ENCODE measurements around the gene CORIN.

Gene CORIN

DNA sequence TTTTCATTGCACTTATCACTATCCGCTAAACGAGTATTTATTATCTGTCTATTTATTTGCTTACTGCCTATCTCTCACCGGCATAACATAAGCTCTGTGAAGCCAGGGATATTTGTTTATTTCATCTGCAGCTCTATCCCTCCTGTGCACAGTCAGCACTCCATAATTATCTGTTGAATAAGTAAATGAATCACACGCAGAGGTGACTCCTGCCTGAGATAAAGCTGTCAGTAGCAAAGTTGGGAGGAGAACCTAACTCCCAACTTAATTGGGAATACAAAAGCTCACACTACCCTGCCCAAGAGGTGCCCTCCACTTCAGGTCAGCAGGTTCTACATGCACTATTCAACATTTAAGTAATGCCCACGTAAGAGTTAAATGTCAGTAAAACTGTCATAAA, 85.7 kb downstream of the CORIN start:
- H3K4me3 ChIP-seq (ENCODE audit: low read depth in 1 of 2, low read length in 1 of 2), result no peak overlapping the region
- H3K36me3 ChIP-seq, result no peaks in the 10 kb centered on the region
- no peak overlapping the region for H3K27ac ChIP-seq
- H3K27me3 ChIP-seq, result no peaks in the 10 kb centered on the region
- TF ChIP-seq, protein P1, sequence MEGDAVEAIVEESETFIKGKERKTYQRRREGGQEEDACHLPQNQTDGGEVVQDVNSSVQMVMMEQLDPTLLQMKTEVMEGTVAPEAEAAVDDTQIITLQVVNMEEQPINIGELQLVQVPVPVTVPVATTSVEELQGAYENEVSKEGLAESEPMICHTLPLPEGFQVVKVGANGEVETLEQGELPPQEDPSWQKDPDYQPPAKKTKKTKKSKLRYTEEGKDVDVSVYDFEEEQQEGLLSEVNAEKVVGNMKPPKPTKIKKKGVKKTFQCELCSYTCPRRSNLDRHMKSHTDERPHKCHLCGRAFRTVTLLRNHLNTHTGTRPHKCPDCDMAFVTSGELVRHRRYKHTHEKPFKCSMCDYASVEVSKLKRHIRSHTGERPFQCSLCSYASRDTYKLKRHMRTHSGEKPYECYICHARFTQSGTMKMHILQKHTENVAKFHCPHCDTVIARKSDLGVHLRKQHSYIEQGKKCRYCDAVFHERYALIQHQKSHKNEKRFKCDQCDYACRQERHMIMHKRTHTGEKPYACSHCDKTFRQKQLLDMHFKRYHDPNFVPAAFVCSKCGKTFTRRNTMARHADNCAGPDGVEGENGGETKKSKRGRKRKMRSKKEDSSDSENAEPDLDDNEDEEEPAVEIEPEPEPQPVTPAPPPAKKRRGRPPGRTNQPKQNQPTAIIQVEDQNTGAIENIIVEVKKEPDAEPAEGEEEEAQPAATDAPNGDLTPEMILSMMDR (IDR thresholded peaks at IDR 0.05), result no peak
- no peaks in the 10 kb centered on the region for H3K9me3 ChIP-seq
- no peaks in the 10 kb centered on the region for H3K4me1 ChIP-seq (ENCODE audit: control insufficient read depth in 1 of 2, insufficient read depth in 1 of 2, low read depth in 1 of 2, low read length in 1 of 2)

DNA sequence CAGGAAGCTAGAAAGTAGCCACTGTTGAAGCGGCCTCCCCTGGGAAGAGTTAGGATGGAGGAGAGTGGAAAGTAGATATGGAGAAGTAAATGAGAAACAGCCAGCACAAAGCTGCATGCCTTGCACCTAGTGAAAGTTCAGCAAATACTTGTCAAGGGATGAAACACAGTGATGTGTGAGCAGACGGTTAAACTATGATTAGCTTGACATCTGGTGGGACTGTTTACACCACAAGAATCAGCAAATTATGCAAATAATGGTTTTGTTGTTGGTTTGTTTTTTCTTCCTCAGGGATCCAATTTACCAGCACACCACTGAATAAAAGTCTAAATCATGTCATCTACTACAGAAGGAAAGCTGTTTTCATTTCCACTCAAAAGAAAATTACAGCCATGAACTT, 87.1 kb downstream of the CORIN start:
- H3K27ac ChIP-seq, result no peak overlapping the region
- no peaks in the 10 kb centered on the region for H3K4me1 ChIP-seq (ENCODE audit: control insufficient read depth in 1 of 2, insufficient read depth in 1 of 2, low read depth in 1 of 2, low read length in 1 of 2)
- no peaks in the 10 kb centered on the region for H3K36me3 ChIP-seq
- TF ChIP-seq, protein P1 (IDR thresholded peaks at IDR 0.05), result no peak
- H3K9me3 ChIP-seq, result no peaks in the 10 kb centered on the region
- no peaks in the 10 kb centered on the region for H3K27me3 ChIP-seq
- no peak overlapping the region for H3K4me3 ChIP-seq (ENCODE audit: low read depth in 1 of 2, low read length in 1 of 2)

DNA sequence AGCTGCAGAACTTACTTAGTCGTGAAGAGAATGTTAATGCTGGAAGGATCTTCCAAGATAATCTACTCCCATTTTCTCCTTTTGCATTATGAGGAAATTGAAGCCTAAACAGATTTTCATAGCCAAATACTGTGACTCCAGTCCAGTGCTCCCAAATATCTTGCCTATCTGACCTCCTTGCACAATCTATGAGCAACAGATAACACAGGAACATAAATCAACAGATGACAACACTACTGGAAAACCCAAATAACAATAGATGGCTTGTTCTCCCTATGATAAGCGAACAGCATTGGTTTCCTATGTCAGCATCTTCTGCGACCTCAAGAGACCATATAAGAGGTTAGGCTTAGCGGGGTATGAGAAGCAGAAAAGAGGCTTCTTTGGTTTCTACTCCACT, 88.0 kb downstream of the CORIN start:
- Histone ChIP-seq H3K4me1 (ENCODE audit: control insufficient read depth in 1 of 2, insufficient read depth in 1 of 2, low read depth in 1 of 2, low read length in 1 of 2) (no peaks in the 10 kb centered on the region), H3K27me3 (no peaks in the 10 kb centered on the region), H3K4me3 (ENCODE audit: low read depth in 1 of 2, low read length in 1 of 2) (no peak overlapping the region), H3K27ac (no peak overlapping the region), H3K36me3 (no peaks in the 10 kb centered on the region), H3K9me3 (no peaks in the 10 kb centered on the region)
- TF ChIP-seq, protein P1 (IDR thresholded peaks at IDR 0.05), result no peak

DNA sequence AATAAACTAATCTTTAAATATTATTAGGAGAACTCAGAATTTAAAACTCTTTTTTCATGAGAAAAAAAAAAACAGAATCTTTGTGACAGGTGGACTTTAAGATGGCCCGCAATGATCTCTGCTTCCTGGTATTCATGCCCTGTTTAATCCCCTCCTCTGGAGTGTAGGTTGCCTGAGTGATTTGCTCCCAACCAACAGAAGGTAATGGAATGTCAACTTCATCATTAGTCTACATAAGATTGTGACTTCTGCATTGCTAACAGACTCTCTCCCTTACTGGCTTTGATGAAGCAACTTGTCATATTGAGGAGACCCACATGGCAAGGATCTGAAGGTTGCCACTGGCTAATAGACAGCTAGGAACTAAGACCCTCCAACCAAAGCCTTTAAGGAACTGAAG, 88.8 kb downstream of the CORIN start:
- Histone ChIP-seq H3K9me3 (no peaks in the 10 kb centered on the region), H3K27ac (no peak overlapping the region), H3K4me3 (ENCODE audit: low read depth in 1 of 2, low read length in 1 of 2) (no peak overlapping the region), H3K27me3 (no peaks in the 10 kb centered on the region), H3K4me1 (ENCODE audit: control insufficient read depth in 1 of 2, insufficient read depth in 1 of 2, low read depth in 1 of 2, low read length in 1 of 2) (no peaks in the 10 kb centered on the region), H3K36me3 (no peaks in the 10 kb centered on the region)
- TF ChIP-seq, protein P1 (IDR thresholded peaks at IDR 0.05), result no peak

DNA sequence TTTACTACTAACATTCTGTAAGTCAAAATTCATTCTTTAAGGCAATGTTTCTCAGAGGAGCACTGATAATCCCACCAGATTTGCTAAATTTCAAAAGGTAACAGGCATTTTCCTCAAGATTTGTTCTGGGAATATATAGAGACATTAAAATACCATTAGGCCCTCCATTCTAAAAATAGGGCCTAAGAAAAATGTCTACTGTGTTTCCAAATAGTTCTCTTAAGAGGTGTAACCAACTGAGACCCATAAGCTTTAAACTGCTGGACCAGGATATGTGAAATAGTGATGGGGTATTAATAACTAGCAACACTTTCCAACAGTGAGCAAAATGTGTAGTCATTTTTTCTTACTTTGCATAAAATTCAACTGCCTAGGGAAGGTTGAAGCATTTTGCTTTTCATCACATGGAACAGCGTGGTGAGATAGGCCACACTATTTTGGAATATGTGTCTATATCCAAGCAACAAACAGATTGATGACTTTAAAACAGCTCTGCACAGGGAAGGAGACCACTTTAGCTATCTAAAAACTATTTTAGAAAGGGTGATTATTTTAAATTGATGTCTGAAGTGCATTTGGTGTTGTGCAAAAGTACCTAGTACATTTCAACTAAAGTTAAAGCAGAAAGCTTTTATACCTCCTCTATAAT, 89.9 kb downstream of the CORIN start:
- H3K27me3 ChIP-seq, result no peaks in the 10 kb centered on the region
- no peaks in the 10 kb centered on the region for H3K9me3 ChIP-seq
- no peaks in the 10 kb centered on the region for H3K36me3 ChIP-seq
- H3K27ac ChIP-seq, result no peak overlapping the region
- H3K4me3 ChIP-seq (ENCODE audit: low read depth in 1 of 2, low read length in 1 of 2), result no peak overlapping the region
- TF ChIP-seq, protein P1 (IDR thresholded peaks at IDR 0.05), result no peak
- no peaks in the 10 kb centered on the region for H3K4me1 ChIP-seq (ENCODE audit: control insufficient read depth in 1 of 2, insufficient read depth in 1 of 2, low read depth in 1 of 2, low read length in 1 of 2)
